Liver (tissue), 3 donors: ENCODE results near the gene C1orf52.

Experiments
- EGR1 ChIP-seq, 2 donors: IDR thresholded peaks; 2 replicates each; pipeline ENCODE4 v1.6.1; 2016 to 2018; ENCODE audit warnings: antibody characterized with exemption in 2 of 2, low read depth in 2 of 2
- GABPA ChIP-seq, 2 donors: IDR thresholded peaks in 1 of 2; conservative IDR thresholded peaks in 1 of 2; 2 replicates each; pipeline ENCODE4 v1.6.1; 2016; ENCODE audit warnings: antibody characterized with exemption in 2 of 2, mild to moderate bottlenecking in 1 of 2, moderate library complexity in 1 of 2
- JUND ChIP-seq, 2 donors: IDR thresholded peaks; 2 replicates each; pipeline ENCODE4 v1.6.1; 2016; ENCODE audit warnings: antibody characterized with exemption in 2 of 2
- RAD21 ChIP-seq, 2 donors: IDR thresholded peaks; 2 replicates each; pipeline ENCODE4 v1.6.1; 2016; ENCODE audit warnings: antibody characterized with exemption in 2 of 2, mild to moderate bottlenecking in 2 of 2
- RXRA ChIP-seq, 2 donors: IDR thresholded peaks; 2 replicates each; pipeline ENCODE4 v1.6.1; 2017 to 2018; ENCODE audit warnings: antibody characterized with exemption in 2 of 2, mild to moderate bottlenecking in 1 of 2
- TAF1 ChIP-seq: conservative IDR thresholded peaks from 2 replicates; pipeline ENCODE4 v1.6.1; 2016; ENCODE audit warnings: antibody characterized with exemption, mild to moderate bottlenecking
- YY1 ChIP-seq: IDR thresholded peaks from 2 replicates; pipeline ENCODE4 v1.6.1; 2016; ENCODE audit warnings: antibody characterized with exemption, mild to moderate bottlenecking
- TF ChIP-seq, protein P1 (sequence below): fragments of 150-350 bp; IDR thresholded peaks from 2 replicates; pipeline ENCODE4 v1.5.1; 2017; ENCODE audit warnings: improper control_type of control experiment, low read depth, low read length; ENCODE audit not compliant: missing input control
- TF ChIP-seq, protein P2 (sequence below): IDR thresholded peaks from 2 replicates; pipeline ENCODE4 v1.6.1; 2016; ENCODE audit warnings: antibody characterized with exemption, mild to moderate bottlenecking
- TF ChIP-seq, protein P3 (sequence below): IDR thresholded peaks from 2 replicates; pipeline ENCODE4 v1.6.1; 2016; ENCODE audit warnings: antibody characterized with exemption
- TF ChIP-seq, protein P4 (sequence below): IDR thresholded peaks from 2 replicates; pipeline ENCODE4 v1.6.1; 2016; ENCODE audit warnings: antibody characterized with exemption
- TF ChIP-seq, protein P5 (sequence below): IDR thresholded peaks from 2 replicates; pipeline ENCODE4 v1.6.1; 2016; ENCODE audit warnings: antibody characterized with exemption
- donor health status: healthy.
- donor health status: healthy.

DNA sequence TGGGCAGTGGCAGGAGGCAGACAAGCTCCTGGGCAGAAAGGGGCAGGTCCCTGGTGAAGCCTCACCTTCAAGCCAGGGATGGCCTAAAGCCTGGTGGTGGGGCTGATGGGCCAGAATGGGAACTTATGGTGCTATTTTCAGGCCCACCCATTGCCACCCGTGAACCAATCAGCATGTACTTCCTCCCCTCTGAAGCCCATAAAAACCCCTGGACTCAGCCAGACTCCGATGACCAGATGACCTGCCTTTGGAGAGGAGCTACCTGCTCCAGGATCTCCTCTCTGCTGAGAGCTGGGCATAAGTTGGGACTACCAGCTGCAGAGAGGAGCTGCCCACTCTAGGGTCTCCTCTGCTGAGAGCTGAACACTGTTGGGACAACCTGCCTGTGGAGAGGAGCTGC lies 24.7 kb upstream of the C1orf52 start:
- TF ChIP-seq, protein P1, sequence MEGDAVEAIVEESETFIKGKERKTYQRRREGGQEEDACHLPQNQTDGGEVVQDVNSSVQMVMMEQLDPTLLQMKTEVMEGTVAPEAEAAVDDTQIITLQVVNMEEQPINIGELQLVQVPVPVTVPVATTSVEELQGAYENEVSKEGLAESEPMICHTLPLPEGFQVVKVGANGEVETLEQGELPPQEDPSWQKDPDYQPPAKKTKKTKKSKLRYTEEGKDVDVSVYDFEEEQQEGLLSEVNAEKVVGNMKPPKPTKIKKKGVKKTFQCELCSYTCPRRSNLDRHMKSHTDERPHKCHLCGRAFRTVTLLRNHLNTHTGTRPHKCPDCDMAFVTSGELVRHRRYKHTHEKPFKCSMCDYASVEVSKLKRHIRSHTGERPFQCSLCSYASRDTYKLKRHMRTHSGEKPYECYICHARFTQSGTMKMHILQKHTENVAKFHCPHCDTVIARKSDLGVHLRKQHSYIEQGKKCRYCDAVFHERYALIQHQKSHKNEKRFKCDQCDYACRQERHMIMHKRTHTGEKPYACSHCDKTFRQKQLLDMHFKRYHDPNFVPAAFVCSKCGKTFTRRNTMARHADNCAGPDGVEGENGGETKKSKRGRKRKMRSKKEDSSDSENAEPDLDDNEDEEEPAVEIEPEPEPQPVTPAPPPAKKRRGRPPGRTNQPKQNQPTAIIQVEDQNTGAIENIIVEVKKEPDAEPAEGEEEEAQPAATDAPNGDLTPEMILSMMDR = no peak
- TF ChIP-seq RAD21 (IDR thresholded peaks at IDR 0.05) (no peak), YY1 (no peak), TAF1 (no peak), GABPA (IDR thresholded peaks at IDR 0.05 in 1 of 2, conservative IDR thresholded peaks at IDR 0.05 in 1 of 2) (no peak), JUND (IDR thresholded peaks at IDR 0.05) (no peak), RXRA (IDR thresholded peaks at IDR 0.05) (no peak), EGR1 (IDR thresholded peaks at IDR 0.05; ENCODE audit: low read depth in 2 of 2) (no peak)
- TF ChIP-seq, protein P2, sequence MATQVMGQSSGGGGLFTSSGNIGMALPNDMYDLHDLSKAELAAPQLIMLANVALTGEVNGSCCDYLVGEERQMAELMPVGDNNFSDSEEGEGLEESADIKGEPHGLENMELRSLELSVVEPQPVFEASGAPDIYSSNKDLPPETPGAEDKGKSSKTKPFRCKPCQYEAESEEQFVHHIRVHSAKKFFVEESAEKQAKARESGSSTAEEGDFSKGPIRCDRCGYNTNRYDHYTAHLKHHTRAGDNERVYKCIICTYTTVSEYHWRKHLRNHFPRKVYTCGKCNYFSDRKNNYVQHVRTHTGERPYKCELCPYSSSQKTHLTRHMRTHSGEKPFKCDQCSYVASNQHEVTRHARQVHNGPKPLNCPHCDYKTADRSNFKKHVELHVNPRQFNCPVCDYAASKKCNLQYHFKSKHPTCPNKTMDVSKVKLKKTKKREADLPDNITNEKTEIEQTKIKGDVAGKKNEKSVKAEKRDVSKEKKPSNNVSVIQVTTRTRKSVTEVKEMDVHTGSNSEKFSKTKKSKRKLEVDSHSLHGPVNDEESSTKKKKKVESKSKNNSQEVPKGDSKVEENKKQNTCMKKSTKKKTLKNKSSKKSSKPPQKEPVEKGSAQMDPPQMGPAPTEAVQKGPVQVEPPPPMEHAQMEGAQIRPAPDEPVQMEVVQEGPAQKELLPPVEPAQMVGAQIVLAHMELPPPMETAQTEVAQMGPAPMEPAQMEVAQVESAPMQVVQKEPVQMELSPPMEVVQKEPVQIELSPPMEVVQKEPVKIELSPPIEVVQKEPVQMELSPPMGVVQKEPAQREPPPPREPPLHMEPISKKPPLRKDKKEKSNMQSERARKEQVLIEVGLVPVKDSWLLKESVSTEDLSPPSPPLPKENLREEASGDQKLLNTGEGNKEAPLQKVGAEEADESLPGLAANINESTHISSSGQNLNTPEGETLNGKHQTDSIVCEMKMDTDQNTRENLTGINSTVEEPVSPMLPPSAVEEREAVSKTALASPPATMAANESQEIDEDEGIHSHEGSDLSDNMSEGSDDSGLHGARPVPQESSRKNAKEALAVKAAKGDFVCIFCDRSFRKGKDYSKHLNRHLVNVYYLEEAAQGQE = no peak
- TF ChIP-seq, protein P3, sequence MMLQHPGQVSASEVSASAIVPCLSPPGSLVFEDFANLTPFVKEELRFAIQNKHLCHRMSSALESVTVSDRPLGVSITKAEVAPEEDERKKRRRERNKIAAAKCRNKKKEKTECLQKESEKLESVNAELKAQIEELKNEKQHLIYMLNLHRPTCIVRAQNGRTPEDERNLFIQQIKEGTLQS = no peak
- TF ChIP-seq, protein P4, sequence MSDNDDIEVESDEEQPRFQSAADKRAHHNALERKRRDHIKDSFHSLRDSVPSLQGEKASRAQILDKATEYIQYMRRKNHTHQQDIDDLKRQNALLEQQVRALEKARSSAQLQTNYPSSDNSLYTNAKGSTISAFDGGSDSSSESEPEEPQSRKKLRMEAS = no peak
- TF ChIP-seq, protein P5, sequence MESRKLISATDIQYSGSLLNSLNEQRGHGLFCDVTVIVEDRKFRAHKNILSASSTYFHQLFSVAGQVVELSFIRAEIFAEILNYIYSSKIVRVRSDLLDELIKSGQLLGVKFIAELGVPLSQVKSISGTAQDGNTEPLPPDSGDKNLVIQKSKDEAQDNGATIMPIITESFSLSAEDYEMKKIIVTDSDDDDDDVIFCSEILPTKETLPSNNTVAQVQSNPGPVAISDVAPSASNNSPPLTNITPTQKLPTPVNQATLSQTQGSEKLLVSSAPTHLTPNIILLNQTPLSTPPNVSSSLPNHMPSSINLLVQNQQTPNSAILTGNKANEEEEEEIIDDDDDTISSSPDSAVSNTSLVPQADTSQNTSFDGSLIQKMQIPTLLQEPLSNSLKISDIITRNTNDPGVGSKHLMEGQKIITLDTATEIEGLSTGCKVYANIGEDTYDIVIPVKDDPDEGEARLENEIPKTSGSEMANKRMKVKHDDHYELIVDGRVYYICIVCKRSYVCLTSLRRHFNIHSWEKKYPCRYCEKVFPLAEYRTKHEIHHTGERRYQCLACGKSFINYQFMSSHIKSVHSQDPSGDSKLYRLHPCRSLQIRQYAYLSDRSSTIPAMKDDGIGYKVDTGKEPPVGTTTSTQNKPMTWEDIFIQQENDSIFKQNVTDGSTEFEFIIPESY = no peak
